ENCODE measurements around the gene PPP2R1A.

DNA sequence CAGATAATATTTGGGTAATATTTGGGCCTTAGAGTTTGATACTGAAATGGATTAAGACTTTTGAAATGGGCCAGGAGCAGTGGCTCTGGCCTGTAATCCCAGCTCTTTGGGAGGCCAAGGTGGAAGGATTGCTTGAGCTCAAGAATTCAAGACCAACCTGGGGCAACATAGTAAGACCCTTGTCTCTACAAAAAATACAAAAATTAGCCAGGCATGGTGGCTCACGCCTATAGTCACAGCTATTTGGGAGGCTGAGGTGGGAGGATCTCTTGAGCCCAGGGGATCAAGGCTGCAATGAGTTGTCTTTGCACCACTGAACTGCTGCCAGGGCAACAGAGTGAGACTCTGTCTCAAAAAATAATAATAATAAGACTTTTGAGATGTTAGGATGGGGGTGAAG, 17.5 kb upstream of the PPP2R1A start:
- TF ChIP-seq, protein P1, sequence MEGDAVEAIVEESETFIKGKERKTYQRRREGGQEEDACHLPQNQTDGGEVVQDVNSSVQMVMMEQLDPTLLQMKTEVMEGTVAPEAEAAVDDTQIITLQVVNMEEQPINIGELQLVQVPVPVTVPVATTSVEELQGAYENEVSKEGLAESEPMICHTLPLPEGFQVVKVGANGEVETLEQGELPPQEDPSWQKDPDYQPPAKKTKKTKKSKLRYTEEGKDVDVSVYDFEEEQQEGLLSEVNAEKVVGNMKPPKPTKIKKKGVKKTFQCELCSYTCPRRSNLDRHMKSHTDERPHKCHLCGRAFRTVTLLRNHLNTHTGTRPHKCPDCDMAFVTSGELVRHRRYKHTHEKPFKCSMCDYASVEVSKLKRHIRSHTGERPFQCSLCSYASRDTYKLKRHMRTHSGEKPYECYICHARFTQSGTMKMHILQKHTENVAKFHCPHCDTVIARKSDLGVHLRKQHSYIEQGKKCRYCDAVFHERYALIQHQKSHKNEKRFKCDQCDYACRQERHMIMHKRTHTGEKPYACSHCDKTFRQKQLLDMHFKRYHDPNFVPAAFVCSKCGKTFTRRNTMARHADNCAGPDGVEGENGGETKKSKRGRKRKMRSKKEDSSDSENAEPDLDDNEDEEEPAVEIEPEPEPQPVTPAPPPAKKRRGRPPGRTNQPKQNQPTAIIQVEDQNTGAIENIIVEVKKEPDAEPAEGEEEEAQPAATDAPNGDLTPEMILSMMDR (conservative IDR thresholded peaks at IDR 0.05) = no peak
- no peak for TF ChIP-seq EZH2 (IDR thresholded peaks at IDR 0.05; ENCODE audit: low read depth)
